OCI-LY7 (cell line): ENCODE data around the gene SPSB3. TPM values are rescaled to one million over a fixed set of nuclear protein-coding genes. Genes with fewer than 3 reads are reported as not detected.

Experiments
- BruUV-seq: library from RNA; stranded (reverse); fragments of 400-500 nt; replicated peaks from 2 replicates; lab custom pipeline; 2021; lab: Mats Ljungman, UMichigan
- CTCF ChIA-PET: fragments of 300-600 bp; sonication (Branson Sonifier 250); formaldehyde crosslinking; loops from one replicate; lab custom pipeline; 2022; ENCODE audit warnings: antibody characterized with exemption; ENCODE audit not compliant: unreplicated experiment; lab: Charles Lee
- POLR2A ChIA-PET: fragments of 300-600 bp; sonication (Branson Sonifier 250); formaldehyde crosslinking; loops from one replicate; lab custom pipeline; 2022; ENCODE audit warnings: antibody characterized with exemption; lab: Charles Lee
- DNase-seq: peaks from one replicate; pipeline ENCODE4 v3.0.0-alpha.2; 2015; ENCODE audit warnings: low spot score
- H2AFZ ChIP-seq: fragments of 200-600 bp; sonication (generic), shearing (Covaris generic); 2 replicates; pipeline ENCODE4 v1.6.1; 2014; ENCODE audit warnings: mild to moderate bottlenecking, antibody characterized with exemption, low read length, moderate library complexity
- H3K27ac ChIP-seq: fragments of 200-600 bp; sonication (generic); 2 replicates; pipeline ENCODE4 v1.5.1; 2014; ENCODE audit warnings: mixed run types, low read depth, mild to moderate bottlenecking, moderate library complexity, low read length, inconsistent platforms; ENCODE audit not compliant: poor library complexity, severe bottlenecking
- H3K36me3 ChIP-seq: fragments of 200-600 bp; sonication (generic); 2 replicates; pipeline ENCODE4 v1.6.1; 2014; ENCODE audit warnings: mild to moderate bottlenecking, antibody characterized with exemption, low read length, moderate library complexity, mixed read lengths; ENCODE audit not compliant: insufficient read depth
- H3K4me1 ChIP-seq: fragments of 200-600 bp; sonication (generic); 2 replicates; pipeline ENCODE4 v1.5.1; 2014; ENCODE audit warnings: mild to moderate bottlenecking, low read length; ENCODE audit not compliant: insufficient read depth, poor library complexity, severe bottlenecking
- H3K4me2 ChIP-seq: fragments of 200-600 bp; sonication (generic); 2 replicates; pipeline ENCODE4 v1.6.1; 2014; ENCODE audit warnings: mild to moderate bottlenecking, low read length
- H3K4me3 ChIP-seq: fragments of 200-600 bp; sonication (generic); 2 replicates; pipeline ENCODE4 v1.5.1; 2014; ENCODE audit warnings: mild to moderate bottlenecking, low read depth, low read length; ENCODE audit not compliant: poor library complexity, severe bottlenecking
- H3K79me2 ChIP-seq: fragments of 200-600 bp; sonication (generic); 2 replicates; pipeline ENCODE4 v1.6.1; 2016; ENCODE audit warnings: low read depth, mild to moderate bottlenecking, low read length, moderate library complexity, mixed read lengths; ENCODE audit not compliant: insufficient read depth
- H3K9me2 ChIP-seq: fragments of 200-600 bp; sonication (generic); 2 replicates; pipeline ENCODE4 v1.6.1; 2016; ENCODE audit warnings: mild to moderate bottlenecking, low read length, mixed read lengths; ENCODE audit not compliant: insufficient read depth
- H3K9me3 ChIP-seq: fragments of 200-600 bp; sonication (generic); 2 replicates; pipeline ENCODE4 v1.6.1; 2014; ENCODE audit warnings: mild to moderate bottlenecking, mixed run types, low read length, mixed read lengths
- H4K20me1 ChIP-seq: fragments of 200-600 bp; sonication (generic); 2 replicates; pipeline ENCODE4 v1.6.1; 2014; ENCODE audit warnings: mild to moderate bottlenecking, antibody characterized with exemption, low read length, moderate library complexity, mixed read lengths; ENCODE audit not compliant: insufficient read depth
- EZH2phosphoT487 ChIP-seq: fragments of 200-600 bp; sonication (generic); IDR thresholded peaks from 2 replicates; pipeline ENCODE4 v1.6.1; 2018; ENCODE audit warnings: low read depth, borderline replicate concordance, mild to moderate bottlenecking, mixed run types, antibody characterized with exemption, low read length, moderate library complexity, mixed read lengths
- intact Hi-C: fragments of 100-400 bp; cut with micrococcal nuclease; formaldehyde crosslinking; loops from one replicate; pipeline ENCODE4 v1.10.0; 2022; ENCODE audit not compliant: unreplicated experiment
- total RNA-seq, 2 experiments: library from RNA; depleted of rRNA in 1 of 2; stranded (reverse); fragments of >200 nt in 1 of 2; shearing (Covaris generic) in 1 of 2; gene quantifications; 2 replicates each; pipeline ENCODE4 v1.2.3, GENCODE V29; 2014 to 2022
- TF ChIP-seq, protein P1 (sequence below): fragments of 200-600 bp; sonication (generic); conservative IDR thresholded peaks from 2 replicates; pipeline ENCODE4 v1.5.1; 2014; ENCODE audit warnings: mild to moderate bottlenecking, antibody characterized with exemption, low read length, moderate library complexity, mixed read lengths

Gene SPSB3
- total RNA-seq, 2 experiments from 2014 or later = 33.6 to 52.4 TPM

GRCh38 chr16:1764971-1765370, 17.4 kb downstream of the SPSB3 start:
- Histone ChIP-seq H4K20me1 (no peaks in the 10 kb centered on the region), H3K27ac (no peak overlapping the region), H3K36me3 (peaks cover 62% of the 10 kb centered on the region), H3K4me3 (no peak overlapping the region), H3K4me2 (no peak overlapping the region), H2AFZ (no peak overlapping the region), H3K79me2 (no peaks in the 10 kb centered on the region), H3K9me3 (no peaks in the 10 kb centered on the region), H3K4me1 (peaks cover under 1% of the 10 kb centered on the region), H3K9me2 (no peaks in the 10 kb centered on the region)
- no TSS peak for BruUV-seq
- no peak for DNase-seq
- ChIA-PET CTCF (no interaction called here), POLR2A (no interaction called here)
- no peak for TF ChIP-seq EZH2phosphoT487
- TF ChIP-seq, protein P1, sequence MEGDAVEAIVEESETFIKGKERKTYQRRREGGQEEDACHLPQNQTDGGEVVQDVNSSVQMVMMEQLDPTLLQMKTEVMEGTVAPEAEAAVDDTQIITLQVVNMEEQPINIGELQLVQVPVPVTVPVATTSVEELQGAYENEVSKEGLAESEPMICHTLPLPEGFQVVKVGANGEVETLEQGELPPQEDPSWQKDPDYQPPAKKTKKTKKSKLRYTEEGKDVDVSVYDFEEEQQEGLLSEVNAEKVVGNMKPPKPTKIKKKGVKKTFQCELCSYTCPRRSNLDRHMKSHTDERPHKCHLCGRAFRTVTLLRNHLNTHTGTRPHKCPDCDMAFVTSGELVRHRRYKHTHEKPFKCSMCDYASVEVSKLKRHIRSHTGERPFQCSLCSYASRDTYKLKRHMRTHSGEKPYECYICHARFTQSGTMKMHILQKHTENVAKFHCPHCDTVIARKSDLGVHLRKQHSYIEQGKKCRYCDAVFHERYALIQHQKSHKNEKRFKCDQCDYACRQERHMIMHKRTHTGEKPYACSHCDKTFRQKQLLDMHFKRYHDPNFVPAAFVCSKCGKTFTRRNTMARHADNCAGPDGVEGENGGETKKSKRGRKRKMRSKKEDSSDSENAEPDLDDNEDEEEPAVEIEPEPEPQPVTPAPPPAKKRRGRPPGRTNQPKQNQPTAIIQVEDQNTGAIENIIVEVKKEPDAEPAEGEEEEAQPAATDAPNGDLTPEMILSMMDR = no peak
- intact Hi-C loops = no loop called here

DNA sequence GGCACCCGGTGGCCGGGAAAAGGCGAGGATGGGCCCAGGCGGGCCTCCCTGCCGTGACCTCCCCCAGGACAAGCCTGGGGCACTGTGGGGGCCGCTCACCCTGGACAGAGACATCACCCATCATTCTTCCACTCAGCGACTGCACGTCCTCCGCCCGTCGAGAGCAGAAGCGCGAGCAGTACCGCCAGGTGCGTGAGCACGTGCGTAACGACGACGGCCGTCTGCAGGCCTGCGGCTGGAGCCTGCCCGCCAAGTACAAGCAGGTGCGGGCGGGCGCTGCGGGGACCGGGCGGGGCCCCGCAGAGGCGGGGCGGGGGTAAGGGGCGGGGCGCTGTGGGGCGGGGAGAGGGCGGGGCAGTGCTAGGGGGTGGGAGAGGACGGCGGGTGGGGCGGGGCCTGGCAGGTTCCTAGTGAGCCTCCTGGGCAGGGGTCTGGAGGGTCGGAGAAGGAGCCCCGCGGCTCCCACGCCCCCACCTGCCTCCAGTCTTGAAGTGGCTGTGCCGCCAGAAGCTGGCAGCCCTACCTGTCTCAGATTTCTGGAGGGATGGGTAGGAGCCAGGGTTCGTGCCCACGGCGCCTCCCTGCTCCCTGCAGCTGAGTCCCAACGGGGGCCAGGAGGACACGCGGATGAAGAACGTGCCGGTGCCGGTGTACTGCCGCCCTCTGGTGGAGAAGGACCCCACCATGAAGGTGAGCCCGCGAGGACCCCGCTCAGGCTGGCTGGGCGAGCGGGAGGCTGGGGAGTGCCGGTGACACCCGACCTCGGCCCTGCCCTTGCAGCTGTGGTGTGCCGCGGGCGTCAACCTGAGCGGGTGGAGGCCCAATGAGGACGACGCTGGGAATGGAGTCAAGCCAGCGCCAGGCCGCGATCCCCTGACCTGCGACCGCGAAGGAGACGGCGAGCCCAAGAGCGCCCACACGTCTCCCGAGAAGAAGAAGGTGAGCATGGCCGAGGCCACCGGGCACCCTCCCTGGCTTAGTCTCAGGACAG, 18.6 kb downstream of the SPSB3 start:
- H2AFZ ChIP-seq = no peak overlapping the region
- TF ChIP-seq, protein P1 = peak; percentile 44
- no peak for TF ChIP-seq EZH2phosphoT487
- ChIA-PET POLR2A (no interaction called here), CTCF (no interaction called here)
- peak; percentile 23 for DNase-seq
- H3K36me3 ChIP-seq = peaks cover 52% of the 10 kb centered on the region
- BruUV-seq = no TSS peak
- H3K79me2 ChIP-seq = no peaks in the 10 kb centered on the region
- no peak overlapping the region for H3K4me3 ChIP-seq
- H3K4me1 ChIP-seq = no peaks in the 10 kb centered on the region
- H3K9me3 ChIP-seq = no peaks in the 10 kb centered on the region
- H3K4me2 ChIP-seq = no peak overlapping the region
- intact Hi-C loops = no loop called here
- no peak overlapping the region for H3K27ac ChIP-seq
- no peaks in the 10 kb centered on the region for H3K9me2 ChIP-seq
- H4K20me1 ChIP-seq = no peaks in the 10 kb centered on the region
